Fibroblast of mammary gland (primary cell): Measurements from ENCODE around the gene TMEM164.

ENCODE experiments used
- DNase-seq: peaks from one replicate; pipeline ENCODE4 v3.0.0-alpha.2; 2010; ENCODE audit warnings: low read depth
- H3K4me3 ChIP-seq: 2 replicates; pipeline ENCODE4 v1.5.1; 2011; ENCODE audit warnings: low read depth, mild to moderate bottlenecking, low read length, moderate library complexity; ENCODE audit not compliant: control insufficient read depth
- CTCF ChIP-seq: conservative IDR thresholded peaks from 2 replicates; pipeline ENCODE4 v1.5.1; 2011; ENCODE audit warnings: low read depth, low read length, inconsistent platforms; ENCODE audit not compliant: control insufficient read depth, insufficient read depth

TMEM164 gene

DNA sequence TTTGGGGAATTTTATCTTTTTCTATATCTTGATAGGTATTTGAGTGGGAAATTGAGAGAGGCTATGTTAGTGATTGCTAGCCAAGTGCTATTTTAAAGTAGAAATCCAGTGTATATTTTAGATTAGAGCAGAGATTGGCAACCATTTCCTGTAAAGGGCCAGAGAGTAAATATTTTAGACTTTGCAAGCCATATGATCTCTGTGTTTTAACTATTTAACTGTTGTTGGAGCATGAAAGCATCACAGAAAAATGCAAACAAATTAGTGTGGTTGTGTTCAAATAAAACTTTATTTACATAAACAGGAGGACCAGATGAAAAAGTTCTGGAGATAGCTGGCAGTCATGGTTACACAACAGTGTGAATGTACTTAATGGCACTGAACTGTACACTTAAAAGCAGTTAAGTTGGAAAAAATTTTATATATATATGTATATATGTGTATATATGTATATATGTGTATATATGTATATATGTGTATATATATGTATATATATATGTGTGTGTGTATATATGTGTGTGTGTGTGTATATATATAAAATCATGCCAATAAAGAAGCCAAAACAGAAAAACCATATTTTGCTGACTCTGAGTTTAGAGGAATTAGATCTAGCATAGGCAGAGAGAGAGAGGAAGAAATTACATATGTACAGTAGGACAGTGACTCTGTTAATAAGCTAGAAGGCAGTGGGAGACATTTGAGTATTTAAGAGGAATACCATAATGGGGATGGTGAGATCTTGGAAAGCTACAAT, 83.4 kb downstream of the TMEM164 start:
- no peak for TF ChIP-seq CTCF
- H3K4me3 ChIP-seq, result no peak overlapping the region

GRCh38 chrX:110086916-110087484, 84.1 kb downstream of the TMEM164 start:
- peak; percentile 96 for DNase-seq
- TF ChIP-seq CTCF, result no peak
- H3K4me3 ChIP-seq, result no peak overlapping the region

More for the DNA sequence above, 83.4 kb downstream of the TMEM164 start:
- peak; percentile 52 for DNase-seq

DNA sequence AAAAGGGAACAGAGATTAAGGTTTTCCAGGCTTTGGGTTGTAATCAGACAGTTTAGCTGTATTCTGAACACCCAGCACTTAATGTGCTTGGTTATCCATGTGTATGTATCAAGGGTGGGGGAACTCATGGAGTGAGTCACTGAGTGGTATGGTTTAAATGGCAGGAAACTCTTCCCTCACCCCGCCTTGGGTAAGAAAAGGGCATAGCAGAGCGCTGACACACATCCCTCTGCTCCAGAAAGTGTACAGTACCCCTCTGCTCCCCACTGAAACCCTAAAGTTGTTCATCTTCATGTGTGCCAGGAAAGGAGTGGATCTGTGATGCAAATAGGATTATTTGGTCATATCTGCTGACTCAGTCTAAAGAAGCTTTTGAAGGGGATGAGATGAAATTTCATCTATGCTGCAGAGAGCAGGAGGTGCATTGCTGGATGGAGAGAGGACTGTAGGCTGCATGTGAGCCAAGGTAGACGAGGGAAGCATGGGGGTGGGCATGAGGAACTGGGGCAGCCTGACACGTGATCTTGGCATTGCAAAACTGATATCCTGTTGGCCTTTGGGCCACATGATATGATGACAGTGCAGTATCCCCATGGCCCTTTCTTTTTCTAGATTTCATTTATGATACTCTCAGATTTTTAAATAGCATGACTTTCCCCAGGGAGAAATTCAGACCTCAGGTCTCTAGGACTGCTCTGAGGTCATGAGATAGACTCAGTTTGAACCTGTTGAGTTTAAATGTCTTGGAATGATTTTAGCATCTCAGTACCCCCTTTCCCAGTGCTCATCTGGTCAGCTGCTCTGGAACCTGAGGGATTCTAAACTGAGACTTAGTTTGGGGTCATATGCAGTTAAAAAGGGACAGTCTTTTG, 84.8 kb downstream of the TMEM164 start:
- DNase-seq, result peak; percentile 97
- H3K4me3 ChIP-seq, result peak overlapping the region; percentile 31
- no peak for TF ChIP-seq CTCF

DNA sequence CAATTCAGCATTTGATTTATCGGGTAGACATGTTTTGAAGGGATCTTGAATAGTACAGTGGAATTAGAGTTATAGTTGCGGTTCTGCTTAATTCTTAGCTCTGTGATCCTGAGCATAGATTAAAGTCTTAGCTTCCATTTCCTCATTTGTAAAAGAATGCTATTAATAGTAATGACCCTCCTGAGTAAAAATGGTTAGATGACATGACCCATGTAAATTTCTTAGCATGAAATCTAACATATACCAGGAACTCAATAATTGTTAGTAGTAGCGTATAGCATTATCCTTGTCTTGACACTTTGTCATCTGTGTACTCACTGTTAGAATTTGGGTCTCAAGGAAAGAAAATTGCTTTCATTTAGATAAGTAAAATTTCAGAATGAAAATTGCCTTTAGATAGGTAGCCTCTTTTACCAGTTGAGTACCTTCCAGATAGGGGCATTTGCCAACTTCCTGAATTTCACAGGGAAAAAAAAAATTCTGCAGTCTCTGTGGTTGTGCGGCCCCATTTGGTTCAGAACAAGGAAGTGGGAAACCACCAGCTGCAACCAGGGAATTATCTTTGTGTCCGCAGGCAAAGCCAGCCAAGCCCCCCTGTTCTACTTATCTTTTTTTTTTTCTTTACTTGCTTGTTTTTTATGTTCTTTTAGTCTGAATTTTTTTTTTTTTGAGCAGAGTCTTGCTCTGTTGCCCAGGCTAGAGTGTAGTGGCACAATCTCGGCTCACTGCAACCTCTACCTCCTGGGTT, 86.9 kb downstream of the TMEM164 start:
- H3K4me3 ChIP-seq, result no peak overlapping the region
- no peak for DNase-seq
- no peak for TF ChIP-seq CTCF

- TF ChIP-seq CTCF, result no peak
- no peak for DNase-seq
- no peak overlapping the region for H3K4me3 ChIP-seq
Measured at GRCh38 chrX:110097920-110098319, 95.0 kb downstream of the TMEM164 start.

DNA sequence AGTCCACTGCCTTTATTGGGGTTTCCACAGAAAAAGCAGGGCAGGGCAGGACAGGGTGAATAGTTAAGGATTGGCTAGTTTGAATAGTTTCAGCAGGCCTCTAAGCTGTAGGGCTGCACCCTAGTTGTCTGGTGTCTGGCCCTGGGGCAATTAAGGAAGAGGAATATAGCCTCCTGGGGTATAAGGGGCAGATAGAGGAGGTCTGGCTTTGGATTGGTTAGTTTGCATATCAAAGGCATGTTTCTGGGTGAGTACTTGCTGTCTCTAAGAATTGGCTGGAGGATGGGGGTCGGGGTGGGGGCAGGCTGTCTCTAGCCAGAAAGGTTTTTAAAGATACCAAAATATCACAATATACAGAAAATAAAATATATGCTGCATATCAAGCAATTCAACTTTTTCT, 100.4 kb downstream of the TMEM164 start:
- no peak for TF ChIP-seq CTCF
- H3K4me3 ChIP-seq, result no peak overlapping the region
- DNase-seq, result no peak
